Fibroblast of skin of back (primary cell): Measurements from ENCODE around the gene FAM3C.

Experiments used
- DNase-seq: peaks from one replicate; pipeline ENCODE4 v3.0.0-alpha.2; 2013

FAM3C gene

GRCh38 chr7:121410829-121411596, 14.9 kb upstream of the FAM3C start:
- no peak for DNase-seq

DNA sequence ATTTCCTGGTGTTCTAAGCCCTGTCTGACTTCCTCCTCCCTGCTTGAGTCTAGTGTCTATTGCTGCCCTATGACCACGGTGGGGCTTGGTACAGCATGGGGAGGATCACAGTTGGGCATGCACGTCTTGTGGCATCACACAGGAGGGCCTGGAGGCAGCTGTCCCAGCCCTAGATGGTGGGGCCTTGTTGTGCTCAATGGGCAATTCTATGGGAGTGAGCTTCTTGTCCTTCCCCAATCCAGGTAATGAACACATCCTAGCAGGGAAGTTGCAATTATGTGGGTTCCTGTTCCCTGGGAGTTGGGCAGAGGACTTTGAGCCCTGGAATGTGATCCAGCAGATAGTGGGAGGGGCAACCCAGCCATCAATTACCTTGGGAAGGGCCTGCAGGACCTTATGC, 10.8 kb upstream of the FAM3C start:
- no peak for DNase-seq

DNA sequence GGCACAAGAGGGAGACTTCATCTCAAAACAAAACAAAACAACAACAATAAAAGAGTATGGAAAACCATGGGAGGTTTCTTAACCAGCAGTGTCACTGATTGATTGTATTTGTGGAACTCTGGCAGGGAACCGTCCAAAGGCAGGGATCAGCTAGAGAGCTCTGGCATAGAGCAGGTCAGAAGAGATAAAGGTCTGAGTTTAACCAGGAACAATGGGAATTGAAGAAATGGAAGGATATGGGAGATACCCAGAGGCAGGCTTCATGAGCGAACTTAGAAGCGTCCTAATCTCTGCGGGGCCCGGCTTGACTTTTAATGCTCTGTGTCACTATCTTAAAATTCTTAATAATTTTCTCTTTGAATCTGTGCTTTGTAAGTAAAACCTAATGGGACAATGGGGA, 10.4 kb upstream of the FAM3C start:
- no peak for DNase-seq

GRCh38 chr7:121404348-121404747, 8.2 kb upstream of the FAM3C start:
- DNase-seq = no peak

DNA sequence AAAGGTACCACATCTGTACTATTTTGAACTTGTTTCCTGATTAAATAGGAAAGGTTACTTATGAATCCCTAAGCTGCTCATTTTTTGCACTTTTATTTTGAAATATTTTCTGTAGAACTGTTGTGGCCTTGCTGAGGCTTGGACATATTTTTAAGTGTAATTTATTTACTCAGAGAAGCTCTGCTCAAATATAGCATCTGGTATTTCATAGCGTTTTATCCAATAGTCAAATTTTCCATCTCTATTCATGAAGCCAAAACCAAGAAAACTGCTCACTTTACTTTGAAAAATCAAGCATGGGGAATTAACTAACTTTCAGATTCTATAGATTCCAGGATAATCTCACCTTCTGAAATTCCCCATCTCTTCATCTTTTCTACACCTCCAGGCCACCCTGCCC, 6.6 kb upstream of the FAM3C start:
- DNase-seq = no peak

DNA sequence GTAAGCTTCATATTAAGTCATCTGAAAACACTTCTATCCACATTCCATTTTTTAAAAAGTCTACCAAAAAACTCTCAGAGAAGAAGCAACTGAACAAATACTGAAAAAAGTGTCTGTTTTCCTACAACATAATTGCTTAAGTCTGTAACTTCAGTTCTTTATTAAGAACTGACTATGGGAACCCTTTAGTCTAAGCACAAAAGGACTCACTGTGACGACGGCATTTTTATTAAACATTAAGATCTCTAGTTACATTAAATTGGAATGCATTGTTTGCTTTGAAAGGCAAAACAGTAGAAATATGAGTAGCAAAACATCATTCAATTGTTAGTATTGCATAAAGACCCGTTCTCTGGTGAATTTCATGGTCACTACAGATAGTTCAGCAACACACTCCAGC, 5.8 kb upstream of the FAM3C start:
- DNase-seq = peak; percentile 54

GRCh38 chr7:121398246-121398645, 2.1 kb upstream of the FAM3C start:
- no peak for DNase-seq

DNA sequence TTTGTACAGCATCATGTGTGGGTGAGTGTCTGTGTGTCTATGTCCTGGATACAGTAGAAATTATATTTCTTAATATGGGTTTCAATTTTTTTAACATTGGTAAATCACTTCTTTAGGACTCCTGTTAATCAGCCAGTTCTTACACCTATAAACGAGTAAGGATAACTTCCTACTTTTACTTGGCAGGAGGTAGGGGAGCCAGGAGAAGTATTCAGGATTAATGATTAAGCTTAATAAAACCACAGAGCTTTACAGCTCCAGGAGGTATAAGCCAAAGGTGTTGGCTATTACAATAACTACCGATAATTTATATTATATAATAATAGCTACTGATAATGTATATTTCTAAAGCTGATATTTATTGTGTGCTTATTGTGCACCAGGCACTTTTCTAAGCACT, 1.7 kb upstream of the FAM3C start:
- DNase-seq = no peak

- no peak for DNase-seq
Measured at GRCh38 chr7:121397361-121397760, 1.3 kb upstream of the FAM3C start.

DNA sequence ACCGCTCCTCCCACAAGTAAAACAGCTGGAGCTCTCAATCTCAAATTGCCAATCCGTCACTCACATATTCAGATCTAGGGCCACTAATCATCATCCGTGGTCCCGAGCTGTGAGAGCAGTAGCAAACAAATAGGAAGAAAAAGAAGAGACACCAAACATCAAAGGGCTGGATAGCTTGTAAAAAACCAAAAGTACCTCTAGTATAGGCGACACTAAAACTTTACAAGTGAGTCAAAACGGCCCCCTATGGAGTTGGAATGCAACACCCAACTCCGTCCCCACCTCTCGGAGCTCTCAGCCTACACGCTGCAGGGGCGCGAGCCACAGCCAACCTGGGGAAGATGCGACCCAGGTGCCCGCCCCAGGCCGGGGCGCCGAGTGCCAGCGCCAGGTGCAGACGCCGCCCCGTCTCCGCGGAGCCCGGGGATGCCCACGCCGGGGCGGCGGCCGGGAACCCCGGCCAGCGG, 581 bp downstream of the FAM3C start:
- DNase-seq = peak; percentile 74

GRCh38 chr7:121394709-121395140, 1.4 kb downstream of the FAM3C start:
- no peak for DNase-seq

DNA sequence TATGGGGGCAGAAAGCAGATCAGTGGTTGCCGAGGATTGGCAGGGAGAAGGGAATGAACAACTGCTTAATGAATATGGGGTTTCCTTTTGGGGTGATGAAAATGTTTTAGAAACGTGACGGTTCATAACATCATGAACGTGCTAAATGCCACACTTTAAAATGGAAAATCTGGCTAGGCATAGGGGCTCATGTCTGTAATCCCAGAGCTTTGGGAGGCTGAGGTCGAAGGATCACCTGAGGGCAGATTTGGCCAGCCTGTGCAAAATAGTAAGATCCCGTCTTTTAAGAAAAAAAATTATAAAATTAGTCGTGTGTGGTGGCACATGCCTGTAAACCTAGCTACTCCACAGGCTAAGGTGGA, 3.1 kb downstream of the FAM3C start:
- no peak for DNase-seq

DNA sequence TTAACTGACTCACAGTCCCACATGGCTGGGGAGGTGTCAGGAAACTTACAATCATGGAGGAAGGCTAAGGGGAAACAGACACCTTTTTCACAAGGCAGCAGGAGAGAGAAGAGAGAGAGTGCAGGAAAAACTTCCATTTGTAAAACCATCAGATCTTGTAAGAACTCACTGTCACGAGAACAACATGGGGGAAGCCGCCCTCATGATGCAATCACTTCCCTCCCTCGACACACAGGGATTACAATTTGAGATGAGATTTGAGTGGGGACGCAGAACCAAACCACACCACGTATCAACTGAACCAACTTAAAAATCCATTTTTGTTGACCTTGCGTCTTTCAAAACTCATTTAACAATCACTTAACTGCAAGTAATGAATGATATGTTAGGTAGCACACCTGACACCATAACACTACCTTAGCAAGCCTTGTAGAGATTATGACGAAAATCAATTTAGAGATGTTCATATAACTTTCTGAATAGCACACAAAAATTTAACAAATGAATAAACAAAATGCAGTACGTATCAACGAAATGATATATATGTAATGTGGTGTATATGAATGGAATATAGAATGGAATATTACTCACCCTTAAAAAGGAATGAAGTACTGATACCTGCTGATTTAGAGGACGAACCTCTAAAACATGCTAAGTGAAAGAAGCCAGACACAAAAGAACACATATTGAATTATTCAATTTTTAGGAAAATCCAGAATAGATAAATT, 3.7 kb downstream of the FAM3C start:
- no peak for DNase-seq

- no peak for DNase-seq
Measured at GRCh38 chr7:121391686-121392085, 4.4 kb downstream of the FAM3C start.

- DNase-seq = no peak
Measured at GRCh38 chr7:121390617-121391016, 5.5 kb downstream of the FAM3C start.

- no peak for DNase-seq
Measured at GRCh38 chr7:121390109-121390508, 6.0 kb downstream of the FAM3C start.

DNA sequence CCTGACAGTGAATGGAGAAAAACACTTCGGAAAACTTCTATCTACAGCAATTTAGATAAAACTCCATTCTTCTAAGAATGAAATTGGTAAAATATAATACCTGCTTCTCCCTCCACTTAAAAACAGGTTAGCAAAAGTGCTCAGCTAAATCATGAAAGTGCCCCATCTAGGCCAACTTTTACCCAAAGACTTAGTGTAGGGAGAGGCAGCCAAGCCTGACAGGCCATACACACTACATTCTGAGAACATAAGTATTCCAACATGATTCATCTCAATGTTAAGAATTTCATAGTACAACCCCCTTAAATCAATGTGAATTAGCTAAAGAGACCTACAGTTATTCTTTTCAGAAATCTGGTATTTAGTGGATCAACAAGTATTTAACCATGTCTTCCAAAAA, 7.2 kb downstream of the FAM3C start:
- peak; percentile 12 for DNase-seq

GRCh38 chr7:121385800-121386179, 10.3 kb downstream of the FAM3C start:
- DNase-seq = no peak

- DNase-seq = no peak
Measured at GRCh38 chr7:121385056-121385799, 10.9 kb downstream of the FAM3C start.

DNA sequence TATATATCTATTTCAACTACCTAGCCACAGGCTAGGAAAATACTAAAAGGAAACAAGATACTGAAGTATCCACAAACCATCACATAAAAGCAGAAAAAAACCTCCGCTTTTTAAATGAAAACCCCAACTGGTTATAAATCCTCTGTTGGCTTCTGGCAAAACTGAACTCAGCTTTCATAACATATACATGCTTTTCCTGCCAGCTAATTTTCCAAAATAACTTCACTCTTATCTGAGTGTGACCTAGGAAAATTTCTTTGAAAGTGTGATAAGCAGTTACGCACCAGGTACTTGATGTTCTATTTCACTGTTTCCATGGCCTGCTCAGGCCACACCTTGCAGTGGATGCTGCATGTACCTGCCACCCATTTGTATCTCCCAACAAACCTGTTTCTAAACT, 11.8 kb downstream of the FAM3C start:
- no peak for DNase-seq

DNA sequence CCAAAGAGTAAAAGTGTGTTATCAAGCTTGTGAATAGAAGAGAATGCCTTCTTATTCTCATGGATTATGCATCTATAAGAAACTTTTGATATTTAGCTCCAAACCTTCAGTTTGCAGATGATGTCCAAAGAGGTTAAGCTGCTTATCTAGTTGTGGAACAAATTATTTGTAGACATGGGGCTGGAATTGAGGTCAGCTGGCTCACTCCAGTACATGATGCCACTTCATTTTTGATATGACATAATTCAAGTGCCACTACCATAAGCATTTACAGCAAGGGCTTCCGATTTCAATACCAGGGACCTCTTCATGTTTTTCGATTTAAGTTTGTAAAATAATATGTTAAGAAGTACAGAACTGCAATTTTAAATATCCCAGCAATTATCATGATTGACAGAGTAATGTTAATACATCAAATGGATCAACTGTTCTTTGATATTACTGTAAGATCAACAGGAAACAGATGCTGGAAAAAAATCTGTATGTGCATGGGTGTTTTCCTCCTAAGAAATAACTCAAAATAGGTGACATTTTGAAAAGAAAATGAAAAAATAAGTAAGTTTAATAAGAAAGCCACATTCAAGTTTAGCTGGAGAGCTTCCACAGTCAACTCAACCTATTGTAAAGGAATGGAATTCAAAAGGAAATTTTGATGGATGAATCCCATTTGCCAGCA, 12.7 kb downstream of the FAM3C start:
- no peak for DNase-seq

DNA sequence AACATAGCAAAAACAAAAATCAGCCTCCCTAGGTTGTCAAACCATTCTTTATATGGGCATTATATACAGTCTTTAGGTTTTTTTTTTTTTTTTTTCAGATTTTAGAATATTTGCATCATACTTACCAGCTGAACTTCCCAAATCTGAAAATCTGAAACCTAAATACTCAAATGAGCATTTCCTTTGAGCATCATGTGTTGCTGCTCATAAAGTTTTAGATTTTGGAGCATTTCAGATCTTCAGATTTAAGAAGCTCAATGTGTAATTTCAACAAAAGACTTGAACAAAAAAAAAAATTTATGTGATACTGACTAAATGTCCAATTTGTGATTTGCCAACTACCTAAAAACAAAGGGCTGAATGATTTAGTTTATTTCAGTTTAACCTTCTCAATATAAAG, 13.6 kb downstream of the FAM3C start:
- no peak for DNase-seq

- DNase-seq = no peak
Measured at GRCh38 chr7:121379930-121380329, 16.2 kb downstream of the FAM3C start.
